GM21825 (cell line): ENCODE results near the gene DTNA.
"Not testable (repeated sequence)": the region's sequence is repeated elsewhere in the genome, so short reads cannot be mapped to it uniquely, and the experiment has no call there.

Source experiments
- ATAC-seq: cut with Tn5 transposase; IDR thresholded peaks from one replicate; pipeline ENCODE4 v1.9.1; 2021; ENCODE audit warnings: mild to moderate bottlenecking, moderate library complexity; ENCODE audit not compliant: unreplicated experiment

The DTNA gene

GRCh38 chr18:34723143-34723542 lies 13.0 kb downstream of the DTNA start:
- no peak for ATAC-seq

GRCh38 chr18:34725737-34726136 lies 15.6 kb downstream of the DTNA start:
- not testable (repeated sequence) for ATAC-seq

GRCh38 chr18:34726286-34727004 lies 16.3 kb downstream of the DTNA start:
- ATAC-seq: no peak

- no peak for ATAC-seq
Measured at GRCh38 chr18:34729264-34729663, 19.2 kb downstream of the DTNA start.

GRCh38 chr18:34729740-34730355 lies 19.8 kb downstream of the DTNA start:
- no peak for ATAC-seq

GRCh38 chr18:34730774-34731173 lies 20.7 kb downstream of the DTNA start:
- no peak for ATAC-seq

GRCh38 chr18:34734056-34734455 lies 24.0 kb downstream of the DTNA start:
- ATAC-seq: no peak

GRCh38 chr18:34734526-34734925 lies 24.4 kb downstream of the DTNA start:
- ATAC-seq: not testable (repeated sequence)

- no peak for ATAC-seq
Measured at GRCh38 chr18:34738175-34738894, 28.2 kb downstream of the DTNA start.

- ATAC-seq: no peak
Measured at GRCh38 chr18:34740101-34740500, 30.0 kb downstream of the DTNA start.

- ATAC-seq: no peak
Measured at GRCh38 chr18:34740724-34741123, 30.6 kb downstream of the DTNA start.

GRCh38 chr18:34741401-34741800 lies 31.3 kb downstream of the DTNA start:
- ATAC-seq: no peak

- ATAC-seq: no peak
Measured at GRCh38 chr18:34742891-34743341, 32.8 kb downstream of the DTNA start.

GRCh38 chr18:34744569-34744968 lies 34.5 kb downstream of the DTNA start:
- no peak for ATAC-seq

GRCh38 chr18:34746614-34747013 lies 36.5 kb downstream of the DTNA start:
- ATAC-seq: no peak

GRCh38 chr18:34749721-34750120 lies 39.6 kb downstream of the DTNA start:
- no peak for ATAC-seq

- no peak for ATAC-seq
Measured at GRCh38 chr18:34752056-34752455, 42.0 kb downstream of the DTNA start.

GRCh38 chr18:34754300-34754699 lies 44.2 kb downstream of the DTNA start:
- ATAC-seq: no peak

GRCh38 chr18:34757666-34758065 lies 47.6 kb downstream of the DTNA start:
- no peak for ATAC-seq

GRCh38 chr18:34758378-34758948 lies 48.4 kb downstream of the DTNA start:
- ATAC-seq: no peak

- ATAC-seq: no peak
Measured at GRCh38 chr18:34760444-34760843, 50.3 kb downstream of the DTNA start.

- ATAC-seq: no peak
Measured at GRCh38 chr18:34764451-34764850, 54.4 kb downstream of the DTNA start.
